GM18873 (cell line): Measurements from ENCODE around the gene TSPAN11.

Experiments used
- ATAC-seq: cut with Tn5 transposase; IDR thresholded peaks from one replicate; pipeline ENCODE4 v1.9.1; 2021; ENCODE audit warnings: mild to moderate bottlenecking, moderate library complexity, moderate number of reproducible peaks; ENCODE audit not compliant: unreplicated experiment, low FRiP score

The TSPAN11 gene

GRCh38 chr12:31034372-31034771, 107.8 kb downstream of the TSPAN11 start:
- no peak for ATAC-seq

GRCh38 chr12:31035226-31035625, 108.7 kb downstream of the TSPAN11 start:
- no peak for ATAC-seq

GRCh38 chr12:31035967-31036665, 109.6 kb downstream of the TSPAN11 start:
- ATAC-seq: no peak

DNA sequence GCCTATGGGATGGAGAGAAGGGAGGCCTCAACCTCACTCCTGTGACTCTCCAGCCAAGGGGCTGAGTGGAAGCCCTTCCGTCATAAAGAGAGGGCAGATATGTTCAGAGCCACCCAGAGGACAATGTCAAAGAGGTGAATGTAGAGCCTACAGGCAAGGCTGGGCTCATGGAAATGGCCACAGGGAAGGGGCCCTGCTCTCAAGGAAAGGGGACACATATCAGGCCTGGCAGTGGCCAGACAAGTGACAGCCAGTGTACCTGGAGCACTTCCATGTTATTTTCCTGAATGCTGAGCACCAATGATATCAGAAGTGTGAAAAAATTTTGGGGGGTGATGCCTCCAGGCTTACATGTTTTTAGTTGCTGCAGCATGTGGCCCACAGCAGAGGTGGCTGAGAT, 110.5 kb downstream of the TSPAN11 start:
- no peak for ATAC-seq

- ATAC-seq: no peak
These were observed 111.4 kb downstream of the TSPAN11 start for GRCh38 chr12:31037931-31038330.

DNA sequence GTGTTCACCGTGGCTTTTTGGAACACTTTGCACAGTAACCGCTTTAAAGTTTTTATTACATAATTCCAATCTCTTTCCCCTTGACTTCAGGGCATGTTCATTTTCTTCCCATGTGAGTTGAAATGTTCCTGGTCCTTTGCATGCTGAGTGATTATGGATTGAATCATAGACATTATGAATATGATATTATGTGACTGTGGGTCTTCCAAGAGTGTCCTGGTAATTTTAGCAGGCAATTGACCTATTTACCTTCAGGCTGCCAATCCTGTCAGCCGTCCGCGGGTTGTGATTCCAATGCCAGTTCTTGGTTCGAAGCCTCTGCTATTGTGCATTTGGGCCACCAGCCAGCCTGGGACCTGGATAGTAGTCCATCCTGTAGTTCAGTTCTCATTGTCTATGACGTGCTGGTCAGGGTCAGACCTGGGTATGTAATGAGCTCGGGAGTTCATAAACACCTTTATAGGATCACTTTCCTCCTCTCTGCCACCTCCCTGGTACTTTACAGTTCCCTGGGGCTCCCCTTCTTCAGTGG, 114.6 kb downstream of the TSPAN11 start:
- no peak for ATAC-seq
